HepG2 (cell line): ENCODE measurements around the gene PLEKHN1. TPM values are rescaled to one million over a fixed set of nuclear protein-coding genes. Genes with fewer than 3 reads are reported as not detected.
A peak's percentile ranks its signal among the peaks of the same experiment; 100 is the strongest.

Experiments used
- AGO2 ChIP-seq: fragments of 200-400 bp; formaldehyde crosslinking; optimal IDR thresholded peaks from 2 replicates; pipeline ENCODE3; 2017; ENCODE audit warnings: mild to moderate bottlenecking, low read depth, low read length, moderate library complexity
- CREBL2 ChIP-seq: sonication (generic); formaldehyde crosslinking; IDR thresholded peaks from 2 replicates; pipeline ENCODE4 v1.8.1; 2023; ENCODE audit warnings: missing genetic modification reagents, mild to moderate bottlenecking, borderline replicate concordance
- CREM ChIP-seq, 2 experiments: sonication (generic) in 1 of 2; formaldehyde crosslinking in 1 of 2; IDR thresholded peaks; 2 replicates each; pipeline versions ENCODE4 v1.4.0 to v1.6.1; 2016 to 2020; ENCODE audit warnings: antibody characterized with exemption in 1 of 2, mild to moderate bottlenecking in 1 of 2, missing genetic modification reagents in 1 of 2
- GABPB1 ChIP-seq: IDR thresholded peaks from 2 replicates; pipeline ENCODE4 v1.6.1; 2016; ENCODE audit warnings: mild to moderate bottlenecking, missing genetic modification reagents, moderate library complexity, missing compliant biosample characterization
- MATR3 ChIP-seq: sonication (generic); formaldehyde crosslinking; IDR thresholded peaks from 2 replicates; pipeline ENCODE4 v1.4.0; 2020; ENCODE audit warnings: missing genetic modification reagents
- PHF5A ChIP-seq: IDR thresholded peaks from one replicate; pipeline ENCODE4 v1.6.1; 2018; ENCODE audit warnings: low read depth, missing genetic modification reagents; ENCODE audit not compliant: unreplicated experiment
- TFDP1 ChIP-seq: IDR thresholded peaks from 2 replicates; pipeline ENCODE4 v1.6.1; 2016; ENCODE audit warnings: missing compliant biosample characterization, missing genetic modification reagents, borderline replicate concordance
- WIZ ChIP-seq: sonication (generic); formaldehyde crosslinking; IDR thresholded peaks from 2 replicates; pipeline ENCODE4 v1.5.1; 2020; ENCODE audit warnings: mild to moderate bottlenecking, missing genetic modification reagents
- ZMYM2 ChIP-seq: sonication (generic); formaldehyde crosslinking; IDR thresholded peaks from 2 replicates; pipeline ENCODE4 v1.8.0; 2022; ENCODE audit warnings: mild to moderate bottlenecking, missing genetic modification reagents
- ZNF142 ChIP-seq: sonication (generic); formaldehyde crosslinking; IDR thresholded peaks from 2 replicates; pipeline ENCODE4 v1.4.0; 2020; ENCODE audit warnings: missing genetic modification reagents
- ZNF17 ChIP-seq: sonication (generic); formaldehyde crosslinking; IDR thresholded peaks from 2 replicates; pipeline ENCODE4 v1.5.0; 2020; ENCODE audit warnings: mild to moderate bottlenecking, missing genetic modification reagents
- ZNF224 ChIP-seq: sonication (generic); formaldehyde crosslinking; IDR thresholded peaks from 2 replicates; pipeline ENCODE4 v1.5.0; 2020; ENCODE audit warnings: mild to moderate bottlenecking, missing genetic modification reagents
- ZNF333 ChIP-seq: sonication (generic); formaldehyde crosslinking; IDR thresholded peaks from 2 replicates; pipeline ENCODE4 v1.4.0; 2020; ENCODE audit warnings: mild to moderate bottlenecking, missing genetic modification reagents, borderline replicate concordance
- ZNF639 ChIP-seq: conservative IDR thresholded peaks from 2 replicates; pipeline ENCODE4 v1.6.1; 2018; ENCODE audit warnings: missing genetic modification reagents
- ZNF652 ChIP-seq: IDR thresholded peaks from 2 replicates; pipeline ENCODE4 v1.6.1; 2016; ENCODE audit warnings: low read depth, borderline replicate concordance
- polyA plus RNA-seq, 8 experiments: library from polyadenylated mRNA; depleted of rRNA in 3 of 8; stranded (reverse) in 7 of 8; unstranded in 1 of 8; fragments of >200 nt; fragmentation: Illumina TruSeq in 4 of 8; extraction: Trizol in 4 of 8; gene quantifications; 2 replicates each; pipeline versions ENCODE4 v1.2.1 to v1.2.3, GENCODE V29; 2011 to 2016; ENCODE audit warnings: low read depth in 4 of 8, missing spikeins in 1 of 8, mixed read lengths in 1 of 8; ENCODE audit not compliant: insufficient read depth in 1 of 8
- total RNA-seq, 5 experiments: library from RNA; depleted of rRNA; stranded (reverse); fragments of >200 nt; fragmentation: Illumina TruSeq; extraction: Trizol; gene quantifications; 2 replicates each; pipeline ENCODE4 v1.2.3, GENCODE V29; 2016; ENCODE audit warnings: low read depth in 1 of 5
- TF ChIP-seq, protein P1 (sequence below): sonication (generic); IDR thresholded peaks from 2 replicates; pipeline ENCODE4 v1.6.1; 2016; ENCODE audit warnings: low read depth, borderline replicate concordance
- TF ChIP-seq, protein P2 (sequence below): sonication (generic); formaldehyde crosslinking; IDR thresholded peaks from 2 replicates; pipeline ENCODE4 v1.5.0; 2020; ENCODE audit warnings: mild to moderate bottlenecking, missing genetic modification reagents

PLEKHN1 gene
- total and polyA plus RNA-seq, 2 of the 13 experiments (the other 11 are each of a cell fraction or from before 2014, with no cell fraction given) = 0.42 to 0.58 TPM

DNA sequence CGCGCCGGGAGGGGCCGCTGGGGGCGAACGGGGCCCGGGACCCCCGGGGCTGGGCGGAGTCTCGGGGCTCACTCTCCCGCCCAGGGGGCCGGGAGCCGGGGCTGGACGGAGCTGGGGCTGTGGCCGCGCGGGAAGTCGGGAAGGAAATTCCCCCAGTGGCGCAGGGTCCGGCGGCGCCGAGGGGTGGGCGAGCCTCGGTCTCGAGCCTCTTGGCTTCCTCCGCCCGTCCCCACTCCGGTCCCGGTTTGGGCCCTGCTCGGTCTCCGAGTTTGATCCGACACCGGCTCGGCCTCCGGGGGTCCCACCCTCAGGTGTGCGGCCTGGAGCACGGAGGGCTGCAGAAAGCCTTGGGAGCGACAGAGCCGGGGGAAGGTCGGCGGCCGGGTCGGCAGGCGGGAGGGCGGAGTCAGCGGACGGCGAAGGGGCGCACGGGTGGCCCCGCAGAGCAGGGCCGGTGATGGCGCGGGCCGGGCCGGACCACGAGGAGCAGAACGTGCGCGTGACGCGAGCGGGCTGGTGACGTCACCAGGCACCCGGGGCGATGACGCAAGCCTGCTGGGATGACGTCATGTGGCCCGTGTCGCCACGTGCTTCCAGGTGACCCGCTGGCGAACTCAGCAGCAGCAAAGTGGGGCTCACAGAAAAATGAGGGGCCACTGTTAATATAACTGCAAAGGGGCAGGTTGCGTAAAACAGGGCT is 34.2 kb downstream of the PLEKHN1 start (continued):
- TF ChIP-seq ZNF142 (CRISPR knock-in tag) (no peak; the same call in none of the 2 replicates), ZNF639 (CRISPR knock-in tag) (peak; percentile 83), ZMYM2 (peak; percentile 93), ZNF224 (CRISPR knock-in tag) (no peak), ZNF17 (no peak), ZNF652 (CRISPR knock-in tag) (no peak), PHF5A (no peak), TFDP1 (CRISPR knock-in tag) (peak; percentile 82; the same call in 1 of the 2 replicates), MATR3 (CRISPR knock-in tag) (no peak), GABPB1 (CRISPR knock-in tag) (peak; percentile 88), CREBL2 (CRISPR knock-in tag) (no peak), CREM (IDR thresholded peaks at IDR 0.05) (peak; percentile 95), CREM (CRISPR knock-in tag; IDR thresholded peaks at IDR 0.05) (peak; percentile 88), AGO2 (peak; percentile 90), WIZ (CRISPR knock-in tag) (peak; percentile 31; the same call in 1 of the 2 replicates), ZNF333 (CRISPR knock-in tag) (peak; percentile 30; the same call in 1 of the 2 replicates)
- TF ChIP-seq, protein P1, sequence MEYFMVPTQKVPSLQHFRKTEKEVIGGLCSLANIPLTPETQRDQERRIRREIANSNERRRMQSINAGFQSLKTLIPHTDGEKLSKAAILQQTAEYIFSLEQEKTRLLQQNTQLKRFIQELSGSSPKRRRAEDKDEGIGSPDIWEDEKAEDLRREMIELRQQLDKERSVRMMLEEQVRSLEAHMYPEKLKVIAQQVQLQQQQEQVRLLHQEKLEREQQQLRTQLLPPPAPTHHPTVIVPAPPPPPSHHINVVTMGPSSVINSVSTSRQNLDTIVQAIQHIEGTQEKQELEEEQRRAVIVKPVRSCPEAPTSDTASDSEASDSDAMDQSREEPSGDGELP = 0 out of 2 replicates have a peak, but pooled peaks have one; percentile 56
- TF ChIP-seq, protein P2, sequence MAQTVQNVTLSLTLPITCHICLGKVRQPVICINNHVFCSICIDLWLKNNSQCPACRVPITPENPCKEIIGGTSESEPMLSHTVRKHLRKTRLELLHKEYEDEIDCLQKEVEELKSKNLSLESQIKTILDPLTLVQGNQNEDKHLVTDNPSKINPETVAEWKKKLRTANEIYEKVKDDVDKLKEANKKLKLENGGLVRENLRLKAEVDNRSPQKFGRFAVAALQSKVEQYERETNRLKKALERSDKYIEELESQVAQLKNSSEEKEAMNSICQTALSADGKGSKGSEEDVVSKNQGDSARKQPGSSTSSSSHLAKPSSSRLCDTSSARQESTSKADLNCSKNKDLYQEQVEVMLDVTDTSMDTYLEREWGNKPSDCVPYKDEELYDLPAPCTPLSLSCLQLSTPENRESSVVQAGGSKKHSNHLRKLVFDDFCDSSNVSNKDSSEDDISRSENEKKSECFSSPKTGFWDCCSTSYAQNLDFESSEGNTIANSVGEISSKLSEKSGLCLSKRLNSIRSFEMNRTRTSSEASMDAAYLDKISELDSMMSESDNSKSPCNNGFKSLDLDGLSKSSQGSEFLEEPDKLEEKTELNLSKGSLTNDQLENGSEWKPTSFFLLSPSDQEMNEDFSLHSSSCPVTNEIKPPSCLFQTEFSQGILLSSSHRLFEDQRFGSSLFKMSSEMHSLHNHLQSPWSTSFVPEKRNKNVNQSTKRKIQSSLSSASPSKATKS (CRISPR knock-in tag) = no peak
